HAP-1 (cell line): Measurements from ENCODE around the gene PPM1B.
A peak's percentile ranks its signal among the peaks of the same experiment; 100 is the strongest.
"Not testable (repeated sequence)": the region's sequence is repeated elsewhere in the genome, so short reads cannot be mapped to it uniquely, and the experiment has no call there.

Experiments
- DNase-seq, 2 experiments: peaks; one replicate each; pipeline ENCODE4 v3.0.0-alpha.2; 2016 to 2020; ENCODE audit warnings: low spot score in 2 of 2
- H3K27me3 ChIP-seq: fragments of 250-450 bp; sonication (Bioruptor Pico); 2 replicates; pipeline ENCODE4 v1.5.1; 2020; ENCODE audit warnings: low read depth, mild to moderate bottlenecking, moderate library complexity
- H3K36me3 ChIP-seq: fragments of 250-450 bp; sonication (Bioruptor Pico); replicated peaks from 2 replicates; pipeline ENCODE4 v1.5.1; 2020; ENCODE audit warnings: mild to moderate bottlenecking
- H3K4me1 ChIP-seq: fragments of 250-450 bp; sonication (Bioruptor Pico); 2 replicates; pipeline ENCODE4 v1.5.1; 2020; ENCODE audit warnings: mild to moderate bottlenecking
- H3K4me3 ChIP-seq: fragments of 250-450 bp; sonication (Bioruptor Pico); 2 replicates; pipeline ENCODE4 v1.5.1; 2020; ENCODE audit warnings: mild to moderate bottlenecking, moderate library complexity
- H3K9me3 ChIP-seq: fragments of 250-450 bp; sonication (Bioruptor Pico); 2 replicates; pipeline ENCODE4 v1.5.1; 2020; ENCODE audit warnings: mild to moderate bottlenecking, moderate library complexity
- in situ Hi-C: fragments of 300-500 bp; cut with MboI; formaldehyde crosslinking; loops from 3 replicates; pipeline ENCODE4 v1.14.3; 2020; ENCODE audit warnings: low sequenced_read_pairs, inconsistent platforms, mixed read lengths

The PPM1B gene

GRCh38 chr2:44167908-44168680 is 581 bp upstream of the PPM1B start:
- no peaks in the 10 kb centered on the region; the same call in 1 of the 2 replicates for H3K9me3 ChIP-seq
- in situ Hi-C loops = no loop called here
- peak; percentile 99 to 100 for DNase-seq
- peaks cover 6% of the 10 kb centered on the region; the same call in 1 of the 2 replicates for H3K36me3 ChIP-seq
- no peaks in the 10 kb centered on the region for H3K27me3 ChIP-seq
- peaks cover 12% of the 10 kb centered on the region for H3K4me1 ChIP-seq
- peak overlapping the region; percentile 45 for H3K4me3 ChIP-seq

GRCh38 chr2:44169155-44169898 is 652 bp downstream of the PPM1B start:
- peak; percentile 48 to 49 for DNase-seq
- in situ Hi-C loops = no loop called here
- peaks cover 14% of the 10 kb centered on the region for H3K4me1 ChIP-seq

GRCh38 chr2:44170311-44170717 is 1.6 kb downstream of the PPM1B start:
- Histone ChIP-seq H3K4me1 (peaks cover 22% of the 10 kb centered on the region), H3K9me3 (no peaks in the 10 kb centered on the region; the same call in 1 of the 2 replicates), H3K4me3 (peak overlapping the region; percentile 96), H3K27me3 (no peaks in the 10 kb centered on the region), H3K36me3 (peaks cover 9% of the 10 kb centered on the region; the same call in 1 of the 2 replicates)
- in situ Hi-C loops = no loop called here
- DNase-seq = peak in 1 of 2 experiments; percentile 26

More at GRCh38 chr2:44169155-44169898, 652 bp downstream of the PPM1B start:
- Histone ChIP-seq H3K4me3 (peak overlapping the region; percentile 96), H3K9me3 (no peaks in the 10 kb centered on the region; the same call in 1 of the 2 replicates), H3K27me3 (no peaks in the 10 kb centered on the region), H3K36me3 (peaks cover 6% of the 10 kb centered on the region; the same call in 1 of the 2 replicates)

GRCh38 chr2:44171018-44171417 is 2.3 kb downstream of the PPM1B start:
- Histone ChIP-seq H3K4me1 (peaks cover 22% of the 10 kb centered on the region), H3K36me3 (peaks cover 9% of the 10 kb centered on the region; the same call in 1 of the 2 replicates), H3K27me3 (no peaks in the 10 kb centered on the region), H3K9me3 (no peaks in the 10 kb centered on the region; the same call in 1 of the 2 replicates), H3K4me3 (peak overlapping the region; percentile 96)
- in situ Hi-C loops = no loop called here
- DNase-seq = no peak

- DNase-seq, H3K9me3 ChIP-seq, H3K27me3 ChIP-seq, in situ Hi-C loops: not testable (repeated sequence)
- Histone ChIP-seq H3K4me1 (peaks cover 26% of the 10 kb centered on the region), H3K4me3 (peak overlapping the region; percentile 96), H3K36me3 (peaks cover 11% of the 10 kb centered on the region; the same call in 1 of the 2 replicates)
Observed at GRCh38 chr2:44171442-44171841, 2.8 kb downstream of the PPM1B start.

GRCh38 chr2:44172576-44172975 is 3.9 kb downstream of the PPM1B start:
- Histone ChIP-seq H3K4me3 (no peak overlapping the region), H3K9me3 (no peaks in the 10 kb centered on the region), H3K36me3 (peaks cover 11% of the 10 kb centered on the region; the same call in 1 of the 2 replicates), H3K27me3 (no peaks in the 10 kb centered on the region), H3K4me1 (peaks cover 21% of the 10 kb centered on the region)
- no peak for DNase-seq
- in situ Hi-C loops = no loop called here

- Histone ChIP-seq H3K9me3 (no peaks in the 10 kb centered on the region; the same call in 1 of the 2 replicates), H3K4me1 (peaks cover 33% of the 10 kb centered on the region), H3K36me3 (peaks cover 14% of the 10 kb centered on the region), H3K4me3 (no peak overlapping the region), H3K27me3 (no peaks in the 10 kb centered on the region)
- DNase-seq = no peak
- in situ Hi-C loops = no loop called here
Observed at GRCh38 chr2:44178950-44179349, 10.3 kb downstream of the PPM1B start.

GRCh38 chr2:44181648-44182047 is 13.0 kb downstream of the PPM1B start:
- Histone ChIP-seq H3K9me3 (no peaks in the 10 kb centered on the region; the same call in 1 of the 2 replicates), H3K36me3 (peaks cover 10% of the 10 kb centered on the region), H3K4me3 (no peak overlapping the region), H3K27me3 (no peaks in the 10 kb centered on the region), H3K4me1 (peaks cover 33% of the 10 kb centered on the region)
- in situ Hi-C loops = no loop called here
- DNase-seq = no peak

- no peak overlapping the region for H3K4me3 ChIP-seq
- no peaks in the 10 kb centered on the region; the same call in 1 of the 2 replicates for H3K9me3 ChIP-seq
- peaks cover 29% of the 10 kb centered on the region for H3K4me1 ChIP-seq
- peaks cover 15% of the 10 kb centered on the region for H3K36me3 ChIP-seq
- DNase-seq = peak in 1 of 2 experiments; percentile 53
- no peaks in the 10 kb centered on the region for H3K27me3 ChIP-seq
- in situ Hi-C loops = no loop called here
Observed at GRCh38 chr2:44184106-44184505, 15.4 kb downstream of the PPM1B start.

GRCh38 chr2:44186810-44187209 is 18.1 kb downstream of the PPM1B start:
- Histone ChIP-seq H3K27me3 (no peaks in the 10 kb centered on the region), H3K4me1 (peaks cover 29% of the 10 kb centered on the region)
- DNase-seq = no peak

GRCh38 chr2:44187251-44187650 is 18.6 kb downstream of the PPM1B start:
- DNase-seq = no peak
- Histone ChIP-seq H3K9me3 (no peaks in the 10 kb centered on the region), H3K4me3 (no peak overlapping the region), H3K27me3 (no peaks in the 10 kb centered on the region), H3K36me3 (peaks cover 9% of the 10 kb centered on the region), H3K4me1 (peaks cover 29% of the 10 kb centered on the region)
- in situ Hi-C loops = no loop called here

More at GRCh38 chr2:44186810-44187209, 18.1 kb downstream of the PPM1B start:
- in situ Hi-C loops = no loop called here
- Histone ChIP-seq H3K9me3 (no peaks in the 10 kb centered on the region), H3K36me3 (peaks cover 9% of the 10 kb centered on the region), H3K4me3 (no peak overlapping the region)

- no peak for DNase-seq
- Histone ChIP-seq H3K4me1 (peaks cover 23% of the 10 kb centered on the region), H3K36me3 (peaks cover 8% of the 10 kb centered on the region), H3K9me3 (no peaks in the 10 kb centered on the region), H3K4me3 (no peak overlapping the region), H3K27me3 (no peaks in the 10 kb centered on the region)
- in situ Hi-C loops = no loop called here
Observed at GRCh38 chr2:44188696-44189095, 20.0 kb downstream of the PPM1B start.

- in situ Hi-C loops = no loop called here
- no peaks in the 10 kb centered on the region for H3K9me3 ChIP-seq
- peaks cover 19% of the 10 kb centered on the region for H3K4me1 ChIP-seq
- no peaks in the 10 kb centered on the region for H3K27me3 ChIP-seq
- DNase-seq = no peak
- H3K36me3 ChIP-seq = peaks cover 6% of the 10 kb centered on the region
- H3K4me3 ChIP-seq = no peak overlapping the region
Observed at GRCh38 chr2:44189104-44189503, 20.4 kb downstream of the PPM1B start.

- Histone ChIP-seq H3K27me3 (no peaks in the 10 kb centered on the region), H3K9me3 (no peaks in the 10 kb centered on the region), H3K36me3 (peaks cover 6% of the 10 kb centered on the region), H3K4me3 (no peak overlapping the region), H3K4me1 (peaks cover 9% of the 10 kb centered on the region)
- no peak for DNase-seq
- in situ Hi-C loops = no loop called here
Observed at GRCh38 chr2:44190526-44190925, 21.9 kb downstream of the PPM1B start.
